ENCODE results near the gene ATF2. TPM values are rescaled to one million over a fixed set of nuclear protein-coding genes. Genes with fewer than 3 reads are reported as not detected.

The ATF2 gene
- total RNA-seq, 1 experiment from 2014 or later: 39.9 TPM

DNA sequence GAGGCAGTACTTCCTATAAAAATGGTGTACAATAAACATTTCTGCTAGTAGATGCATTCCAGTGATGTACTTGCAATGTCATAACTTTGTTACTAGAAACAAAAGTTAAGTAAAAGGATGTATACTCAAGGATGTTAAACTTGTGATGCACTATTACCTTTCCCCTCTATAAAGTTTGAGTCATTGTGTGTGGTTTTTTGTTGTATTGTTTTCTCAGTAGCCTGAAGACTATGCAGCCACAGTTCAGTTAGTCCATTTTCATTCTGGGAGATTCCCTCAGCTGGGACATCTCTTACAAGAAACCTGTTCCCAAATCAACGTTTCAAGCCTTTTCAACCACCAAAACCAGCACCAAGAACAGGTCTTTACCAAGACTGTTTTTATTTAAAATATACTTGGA lies 7.9 kb upstream of the ATF2 start:
- ChIA-PET POLR2A (no interaction called here), CTCF (interaction anchor here (0.5 kb wide), 1 partner anchor 591 kb away, joined by 3 read pairs; no protein-coding TSS in a partner anchor)
- H3K9me3 Mint-ChIP-seq: no peaks in the 10 kb centered on the region
- no peaks in the 10 kb centered on the region for H3K27me3 Mint-ChIP-seq (ENCODE audit: low read depth)
- peaks cover 6% of the 10 kb centered on the region for H3K4me1 Mint-ChIP-seq
- TF ChIP-seq SMAD4 (CRISPR knock-in tag; IDR thresholded peaks at IDR 0.05) (no peak), SOX15 (CRISPR knock-in tag; IDR thresholded peaks at IDR 0.05) (no peak), CREB1 (CRISPR knock-in tag; IDR thresholded peaks at IDR 0.05) (no peak), GTF2I (CRISPR knock-in tag; conservative IDR thresholded peaks at IDR 0.05) (no peak), NFE2L1 (CRISPR knock-in tag; IDR thresholded peaks at IDR 0.05) (no peak), RORB (CRISPR knock-in tag; IDR thresholded peaks at IDR 0.05) (no peak), MYBL2 (CRISPR knock-in tag; IDR thresholded peaks at IDR 0.05) (no peak), MXD4 (CRISPR knock-in tag; IDR thresholded peaks at IDR 0.05; ENCODE audit: borderline replicate concordance) (no peak), ZNF219 (CRISPR knock-in tag; IDR thresholded peaks at IDR 0.05; ENCODE audit: borderline replicate concordance) (no peak), IRF2 (CRISPR knock-in tag; IDR thresholded peaks at IDR 0.05; ENCODE audit: borderline replicate concordance, low read depth) (no peak)
- TF ChIP-seq, protein P1, sequence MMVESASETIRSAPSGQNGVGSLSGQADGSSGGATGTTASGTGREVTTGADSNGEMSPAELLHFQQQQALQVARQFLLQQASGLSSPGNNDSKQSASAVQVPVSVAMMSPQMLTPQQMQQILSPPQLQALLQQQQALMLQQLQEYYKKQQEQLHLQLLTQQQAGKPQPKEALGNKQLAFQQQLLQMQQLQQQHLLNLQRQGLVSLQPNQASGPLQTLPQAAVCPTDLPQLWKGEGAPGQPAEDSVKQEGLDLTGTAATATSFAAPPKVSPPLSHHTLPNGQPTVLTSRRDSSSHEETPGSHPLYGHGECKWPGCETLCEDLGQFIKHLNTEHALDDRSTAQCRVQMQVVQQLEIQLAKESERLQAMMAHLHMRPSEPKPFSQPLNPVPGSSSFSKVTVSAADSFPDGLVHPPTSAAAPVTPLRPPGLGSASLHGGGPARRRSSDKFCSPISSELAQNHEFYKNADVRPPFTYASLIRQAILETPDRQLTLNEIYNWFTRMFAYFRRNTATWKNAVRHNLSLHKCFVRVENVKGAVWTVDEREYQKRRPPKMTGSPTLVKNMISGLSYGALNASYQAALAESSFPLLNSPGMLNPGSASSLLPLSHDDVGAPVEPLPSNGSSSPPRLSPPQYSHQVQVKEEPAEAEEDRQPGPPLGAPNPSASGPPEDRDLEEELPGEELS (CRISPR knock-in tag; IDR thresholded peaks at IDR 0.05): no peak
- TF ChIP-seq, protein P2, sequence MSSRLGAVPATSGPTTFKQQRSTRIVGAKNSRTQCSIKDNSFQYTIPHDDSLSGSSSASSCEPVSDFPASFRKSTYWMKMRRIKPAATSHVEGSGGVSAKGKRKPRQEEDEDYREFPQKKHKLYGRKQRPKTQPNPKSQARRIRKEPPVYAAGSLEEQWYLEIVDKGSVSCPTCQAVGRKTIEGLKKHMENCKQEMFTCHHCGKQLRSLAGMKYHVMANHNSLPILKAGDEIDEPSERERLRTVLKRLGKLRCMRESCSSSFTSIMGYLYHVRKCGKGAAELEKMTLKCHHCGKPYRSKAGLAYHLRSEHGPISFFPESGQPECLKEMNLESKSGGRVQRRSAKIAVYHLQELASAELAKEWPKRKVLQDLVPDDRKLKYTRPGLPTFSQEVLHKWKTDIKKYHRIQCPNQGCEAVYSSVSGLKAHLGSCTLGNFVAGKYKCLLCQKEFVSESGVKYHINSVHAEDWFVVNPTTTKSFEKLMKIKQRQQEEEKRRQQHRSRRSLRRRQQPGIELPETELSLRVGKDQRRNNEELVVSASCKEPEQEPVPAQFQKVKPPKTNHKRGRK (CRISPR knock-in tag; IDR thresholded peaks at IDR 0.05; ENCODE audit: borderline replicate concordance): no peak
- TF ChIP-seq, protein P3, sequence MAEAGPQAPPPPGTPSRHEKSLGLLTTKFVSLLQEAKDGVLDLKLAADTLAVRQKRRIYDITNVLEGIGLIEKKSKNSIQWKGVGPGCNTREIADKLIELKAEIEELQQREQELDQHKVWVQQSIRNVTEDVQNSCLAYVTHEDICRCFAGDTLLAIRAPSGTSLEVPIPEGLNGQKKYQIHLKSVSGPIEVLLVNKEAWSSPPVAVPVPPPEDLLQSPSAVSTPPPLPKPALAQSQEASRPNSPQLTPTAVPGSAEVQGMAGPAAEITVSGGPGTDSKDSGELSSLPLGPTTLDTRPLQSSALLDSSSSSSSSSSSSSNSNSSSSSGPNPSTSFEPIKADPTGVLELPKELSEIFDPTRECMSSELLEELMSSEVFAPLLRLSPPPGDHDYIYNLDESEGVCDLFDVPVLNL (CRISPR knock-in tag; IDR thresholded peaks at IDR 0.05; ENCODE audit: borderline replicate concordance, low read depth): no peak
- TF ChIP-seq, protein P4, sequence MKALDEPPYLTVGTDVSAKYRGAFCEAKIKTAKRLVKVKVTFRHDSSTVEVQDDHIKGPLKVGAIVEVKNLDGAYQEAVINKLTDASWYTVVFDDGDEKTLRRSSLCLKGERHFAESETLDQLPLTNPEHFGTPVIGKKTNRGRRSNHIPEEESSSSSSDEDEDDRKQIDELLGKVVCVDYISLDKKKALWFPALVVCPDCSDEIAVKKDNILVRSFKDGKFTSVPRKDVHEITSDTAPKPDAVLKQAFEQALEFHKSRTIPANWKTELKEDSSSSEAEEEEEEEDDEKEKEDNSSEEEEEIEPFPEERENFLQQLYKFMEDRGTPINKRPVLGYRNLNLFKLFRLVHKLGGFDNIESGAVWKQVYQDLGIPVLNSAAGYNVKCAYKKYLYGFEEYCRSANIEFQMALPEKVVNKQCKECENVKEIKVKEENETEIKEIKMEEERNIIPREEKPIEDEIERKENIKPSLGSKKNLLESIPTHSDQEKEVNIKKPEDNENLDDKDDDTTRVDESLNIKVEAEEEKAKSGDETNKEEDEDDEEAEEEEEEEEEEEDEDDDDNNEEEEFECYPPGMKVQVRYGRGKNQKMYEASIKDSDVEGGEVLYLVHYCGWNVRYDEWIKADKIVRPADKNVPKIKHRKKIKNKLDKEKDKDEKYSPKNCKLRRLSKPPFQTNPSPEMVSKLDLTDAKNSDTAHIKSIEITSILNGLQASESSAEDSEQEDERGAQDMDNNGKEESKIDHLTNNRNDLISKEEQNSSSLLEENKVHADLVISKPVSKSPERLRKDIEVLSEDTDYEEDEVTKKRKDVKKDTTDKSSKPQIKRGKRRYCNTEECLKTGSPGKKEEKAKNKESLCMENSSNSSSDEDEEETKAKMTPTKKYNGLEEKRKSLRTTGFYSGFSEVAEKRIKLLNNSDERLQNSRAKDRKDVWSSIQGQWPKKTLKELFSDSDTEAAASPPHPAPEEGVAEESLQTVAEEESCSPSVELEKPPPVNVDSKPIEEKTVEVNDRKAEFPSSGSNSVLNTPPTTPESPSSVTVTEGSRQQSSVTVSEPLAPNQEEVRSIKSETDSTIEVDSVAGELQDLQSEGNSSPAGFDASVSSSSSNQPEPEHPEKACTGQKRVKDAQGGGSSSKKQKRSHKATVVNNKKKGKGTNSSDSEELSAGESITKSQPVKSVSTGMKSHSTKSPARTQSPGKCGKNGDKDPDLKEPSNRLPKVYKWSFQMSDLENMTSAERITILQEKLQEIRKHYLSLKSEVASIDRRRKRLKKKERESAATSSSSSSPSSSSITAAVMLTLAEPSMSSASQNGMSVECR (CRISPR knock-in tag; IDR thresholded peaks at IDR 0.05; ENCODE audit: borderline replicate concordance): no peak
- TF ChIP-seq, protein P5, sequence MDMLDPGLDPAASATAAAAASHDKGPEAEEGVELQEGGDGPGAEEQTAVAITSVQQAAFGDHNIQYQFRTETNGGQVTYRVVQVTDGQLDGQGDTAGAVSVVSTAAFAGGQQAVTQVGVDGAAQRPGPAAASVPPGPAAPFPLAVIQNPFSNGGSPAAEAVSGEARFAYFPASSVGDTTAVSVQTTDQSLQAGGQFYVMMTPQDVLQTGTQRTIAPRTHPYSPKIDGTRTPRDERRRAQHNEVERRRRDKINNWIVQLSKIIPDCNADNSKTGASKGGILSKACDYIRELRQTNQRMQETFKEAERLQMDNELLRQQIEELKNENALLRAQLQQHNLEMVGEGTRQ (CRISPR knock-in tag; IDR thresholded peaks at IDR 0.05): no peak
- TF ChIP-seq, protein P6, sequence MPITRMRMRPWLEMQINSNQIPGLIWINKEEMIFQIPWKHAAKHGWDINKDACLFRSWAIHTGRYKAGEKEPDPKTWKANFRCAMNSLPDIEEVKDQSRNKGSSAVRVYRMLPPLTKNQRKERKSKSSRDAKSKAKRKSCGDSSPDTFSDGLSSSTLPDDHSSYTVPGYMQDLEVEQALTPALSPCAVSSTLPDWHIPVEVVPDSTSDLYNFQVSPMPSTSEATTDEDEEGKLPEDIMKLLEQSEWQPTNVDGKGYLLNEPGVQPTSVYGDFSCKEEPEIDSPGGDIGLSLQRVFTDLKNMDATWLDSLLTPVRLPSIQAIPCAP (CRISPR knock-in tag; IDR thresholded peaks at IDR 0.05): no peak
- no peak overlapping the region for H3K4me3 Mint-ChIP-seq
- ATAC-seq (no peak), DNase-seq (ENCODE audit: low spot score) (no peak)
- no peak overlapping the region for H3K27ac Mint-ChIP-seq
- H3K36me3 Mint-ChIP-seq: peaks cover 36% of the 10 kb centered on the region

All from WTC11 (cell line).